ENCODE results near the gene CTSD. TPM values are rescaled to one million over a fixed set of nuclear protein-coding genes. Genes with fewer than 3 reads are reported as not detected.

Gene CTSD
- total RNA-seq, 4 donors from 2014 or later: 573 to 913 (median 707) TPM

GRCh38 chr11:1731451-1732059 lies 32.2 kb downstream of the CTSD start:
- WGBS, 2 donors: 86 to 91% methylated on average over 5 of the region's 5 CpGs

GRCh38 chr11:1730059-1730629 lies 33.6 kb downstream of the CTSD start:
- DNase-seq (ENCODE audit: low spot score in 2 of 2): peak in 1 of 2 donors; percentile 75
- no peak for TF ChIP-seq CTCF (IDR thresholded peaks at IDR 0.05)
- TF ChIP-seq POLR2A (IDR thresholded peaks at IDR 0.05): no peak
- H3K4me3 ChIP-seq (ENCODE audit: low read depth, poor library complexity, severe bottlenecking): no peak overlapping the region
- intact Hi-C loops (cut with DNase I; ENCODE audit: low total_unique reads): no loop called here
- 58% methylated on average over 11 of the region's 11 CpGs for WGBS, 2 donors

More at GRCh38 chr11:1731451-1732059, 32.2 kb downstream of the CTSD start:
- intact Hi-C loops (cut with DNase I; ENCODE audit: low total_unique reads): no loop called here
- TF ChIP-seq POLR2A (IDR thresholded peaks at IDR 0.05) (no peak), CTCF (IDR thresholded peaks at IDR 0.05) (peak in 1 of 3 donors; percentile 20)
- DNase-seq (ENCODE audit: low spot score in 2 of 2): peak in 1 of 2 donors; percentile 71
- H3K4me3 ChIP-seq (ENCODE audit: low read depth, poor library complexity, severe bottlenecking): no peak overlapping the region

DNA sequence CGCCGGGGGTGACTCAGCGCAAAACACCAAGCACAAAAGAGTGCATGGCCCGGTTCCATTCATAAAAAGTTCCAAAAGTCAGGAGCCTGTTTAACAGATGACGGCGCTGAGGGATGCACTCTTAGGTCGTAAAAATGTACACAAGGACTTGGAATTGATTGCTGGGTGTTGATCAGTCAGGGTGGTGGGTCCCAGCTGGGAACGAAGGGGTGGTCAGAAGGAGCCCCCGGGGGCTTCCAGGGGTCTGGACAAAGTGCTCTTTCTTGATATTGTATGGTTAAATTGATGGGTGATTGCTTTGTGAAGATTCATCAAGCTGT lies 34.1 kb downstream of the CTSD start:
- peak in 1 of 2 donors; percentile 76 for DNase-seq (ENCODE audit: low spot score in 2 of 2)
- WGBS, 2 donors: 44 to 45% methylated on average over 9 of the region's 9 CpGs
- H3K4me3 ChIP-seq (ENCODE audit: low read depth, poor library complexity, severe bottlenecking): no peak overlapping the region
- TF ChIP-seq CTCF (IDR thresholded peaks at IDR 0.05) (no peak), POLR2A (IDR thresholded peaks at IDR 0.05) (no peak)
- intact Hi-C loops (cut with DNase I; ENCODE audit: low total_unique reads): no loop called here

DNA sequence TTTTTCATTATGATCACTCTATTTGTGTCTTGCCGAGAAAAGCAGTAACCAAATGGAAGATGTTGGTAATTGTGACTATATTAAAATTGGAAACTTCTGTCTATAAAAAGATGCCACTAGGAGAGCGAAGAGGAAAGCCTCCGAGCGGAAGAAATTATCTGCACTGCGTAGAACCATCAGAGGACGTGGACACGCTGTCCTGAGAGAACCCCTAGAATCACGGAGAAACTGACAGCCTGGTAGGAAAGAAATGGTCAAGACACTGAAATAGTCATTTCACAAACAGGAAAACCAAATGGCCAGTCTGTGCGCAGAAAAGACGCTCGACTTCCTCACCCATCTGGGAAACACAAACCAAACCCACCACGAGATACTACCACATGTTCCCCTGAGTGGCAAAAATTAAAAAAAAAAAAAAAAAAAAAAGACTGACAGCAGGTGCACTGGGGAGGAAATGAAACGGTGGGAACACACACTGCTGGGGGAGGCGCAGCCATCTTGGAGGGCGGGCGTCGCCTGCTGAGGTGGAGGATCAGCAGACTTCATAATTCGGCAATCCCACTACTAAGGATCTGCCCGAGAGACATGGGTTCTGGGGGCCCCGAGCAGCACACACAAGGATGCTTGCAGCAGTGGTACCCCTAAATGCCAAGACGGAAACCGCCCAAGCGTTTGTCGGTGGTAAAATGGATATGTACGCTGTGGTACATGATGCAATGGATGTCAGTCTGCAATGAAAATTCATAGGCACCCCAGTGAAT lies 34.6 kb downstream of the CTSD start:
- intact Hi-C loops (cut with DNase I; ENCODE audit: low total_unique reads): no loop called here
- TF ChIP-seq CTCF (IDR thresholded peaks at IDR 0.05): no peak
- TF ChIP-seq POLR2A (IDR thresholded peaks at IDR 0.05): no peak
- no peak for DNase-seq (ENCODE audit: low spot score in 2 of 2)
- H3K4me3 ChIP-seq (ENCODE audit: low read depth, poor library complexity, severe bottlenecking): no peak overlapping the region
- 65 to 71% methylated on average over 25 of the region's 25 CpGs for WGBS, 2 donors

GRCh38 chr11:1728301-1728700 lies 35.4 kb downstream of the CTSD start:
- 58 to 62% methylated on average over 4 of the region's 4 CpGs for WGBS, 2 donors
- intact Hi-C loops (cut with DNase I; ENCODE audit: low total_unique reads): no loop called here
- peak in 1 of 2 donors; percentile 74 for DNase-seq (ENCODE audit: low spot score in 2 of 2)
- no peak for TF ChIP-seq POLR2A (IDR thresholded peaks at IDR 0.05)
- TF ChIP-seq CTCF (IDR thresholded peaks at IDR 0.05): no peak
- no peak overlapping the region for H3K4me3 ChIP-seq (ENCODE audit: low read depth, poor library complexity, severe bottlenecking)
